ENCODE data around the gene RYR1.

Gene RYR1

GRCh38 chr19:38433268-38433733 is at the start of gene RYR1:
TSS of gene RYR1 (plus strand) at chr19:38433691. CDS start at chr19:38433830, 139 bp downstream.
- peak; percentile 30 to 95 (median 61) for DNase-seq
- intact Hi-C loops (cut with DNase I), result no loop called here

- intact Hi-C loops (cut with DNase I), result no loop called here
These were observed 49.7 kb upstream of the RYR1 start for GRCh38 chr19:38383743-38384142.

GRCh38 chr19:38384209-38385027 is 49.1 kb upstream of the RYR1 start:
- no peak for DNase-seq
- intact Hi-C loops (cut with DNase I), result no loop called here

More at GRCh38 chr19:38383743-38384142, 49.7 kb upstream of the RYR1 start:
- no peak for DNase-seq

GRCh38 chr19:38385057-38385803 is 48.3 kb upstream of the RYR1 start:
- intact Hi-C loops (cut with DNase I), result no loop called here
- peak in 1 of 10 donors; percentile 70 for DNase-seq

GRCh38 chr19:38385804-38386257 is 47.7 kb upstream of the RYR1 start:
- peak in 1 of 10 donors; percentile 64 for DNase-seq
- intact Hi-C loops (cut with DNase I), result no loop called here

- DNase-seq, result peak in 1 of 10 donors; percentile 69
- intact Hi-C loops (cut with DNase I), result no loop called here
These were observed 47.1 kb upstream of the RYR1 start for GRCh38 chr19:38386300-38386970.

- DNase-seq, result peak in 1 of 10 donors; percentile 77
- intact Hi-C loops (cut with DNase I), result no loop called here
These were observed 46.4 kb upstream of the RYR1 start for GRCh38 chr19:38386971-38387549.

GRCh38 chr19:38387550-38388348 is 45.7 kb upstream of the RYR1 start, which contains the start of gene GGN:
TSS of gene GGN (minus strand) at chr19:38388034. CDS start at chr19:38387261, 773 bp downstream.
- peak; percentile 52 to 95 (median 78) for DNase-seq
- intact Hi-C loops (cut with DNase I), result no loop called here

- peak in 5 of 10 donors; percentile 33 to 83 (median 44) for DNase-seq
These were observed 45.0 kb upstream of the RYR1 start, which contains the start of gene SPRED3 for GRCh38 chr19:38388349-38389100. TSS of gene SPRED3 (plus strand) at chr19:38388697. CDS start at chr19:38390303, 1,606 bp downstream.

GRCh38 chr19:38389101-38389925 is 44.2 kb upstream of the RYR1 start:
- peak in 4 of 10 donors; percentile 33 to 87 (median 62) for DNase-seq
- intact Hi-C loops (cut with DNase I), result no loop called here

More at GRCh38 chr19:38388349-38389100, 45.0 kb upstream of the RYR1 start, which contains the start of gene SPRED3:
- intact Hi-C loops (cut with DNase I), result no loop called here

- intact Hi-C loops (cut with DNase I), result no loop called here
- DNase-seq, result peak in 1 of 10 donors; percentile 48
These were observed 43.2 kb upstream of the RYR1 start for GRCh38 chr19:38389957-38390924.

GRCh38 chr19:38391911-38392464 is 41.5 kb upstream of the RYR1 start:
- DNase-seq, result peak in 1 of 10 donors; percentile 47
- intact Hi-C loops (cut with DNase I), result no loop called here

- DNase-seq, result peak in 1 of 10 donors; percentile 37
These were observed 40.7 kb upstream of the RYR1 start for GRCh38 chr19:38392707-38393308.

GRCh38 chr19:38394488-38394887 is 39.0 kb upstream of the RYR1 start:
- DNase-seq, result peak in 1 of 10 donors; percentile 56
- intact Hi-C loops (cut with DNase I), result no loop called here

More at GRCh38 chr19:38392707-38393308, 40.7 kb upstream of the RYR1 start:
- intact Hi-C loops (cut with DNase I), result no loop called here

- intact Hi-C loops (cut with DNase I), result no loop called here
- peak in 1 of 10 donors; percentile 45 for DNase-seq
These were observed 37.9 kb upstream of the RYR1 start for GRCh38 chr19:38395381-38396114.

Data from posterior cingulate gyrus (tissue), 11 donors.